Small intestine (tissue), 7 donors: ENCODE measurements around the gene TBC1D1. TPM values are rescaled to one million over a fixed set of nuclear protein-coding genes. Genes with fewer than 3 reads are reported as not detected.

ENCODE experiments used
- DNase-seq, 2 donors: peaks; one replicate each; pipeline versions ENCODE4 v3.0.0 to v3.0.0-alpha.2; 2013
- FAIRE-seq: peaks from 2 replicates; lab custom pipeline; 2012; peaks lifted over from hg19 to GRCh38; lab: Jason Lieb, UNC
- H3K27ac ChIP-seq, 3 donors: one replicate each; pipeline ENCODE4 v1.5.1; 2013; ENCODE audit warnings: low read length in 2 of 3, mild to moderate bottlenecking in 2 of 3, control low read depth in 1 of 3, inconsistent platforms in 1 of 3, low read depth in 1 of 3, moderate library complexity in 1 of 3
- H3K27me3 ChIP-seq, 3 donors: one replicate each; pipeline ENCODE4 v1.6.1; 2013; ENCODE audit warnings: low read length in 3 of 3, inconsistent platforms in 1 of 3; ENCODE audit not compliant: control insufficient read depth in 3 of 3, insufficient read depth in 3 of 3
- H3K36me3 ChIP-seq, 3 donors: one replicate each; pipeline ENCODE4 v1.6.1; 2013; ENCODE audit warnings: low read length in 3 of 3, inconsistent platforms in 1 of 3, low read depth in 1 of 3, mild to moderate bottlenecking in 1 of 3, moderate library complexity in 1 of 3; ENCODE audit not compliant: control insufficient read depth in 3 of 3, insufficient read depth in 2 of 3
- H3K4me1 ChIP-seq, 3 donors: one replicate each; pipeline ENCODE4 v1.6.1; 2013; ENCODE audit warnings: low read length in 2 of 3, inconsistent platforms in 1 of 3, low read depth in 1 of 3, mild to moderate bottlenecking in 1 of 3, moderate library complexity in 1 of 3; ENCODE audit not compliant: control insufficient read depth in 3 of 3, insufficient read depth in 2 of 3
- H3K4me3 ChIP-seq, 3 donors: one replicate each; pipeline ENCODE4 v1.5.1; 2013; ENCODE audit warnings: low read length in 3 of 3, control low read depth in 1 of 3, inconsistent platforms in 1 of 3, low read depth in 1 of 3, mild to moderate bottlenecking in 1 of 3, moderate library complexity in 1 of 3
- H3K9me3 ChIP-seq, 2 donors: one replicate each; pipeline ENCODE4 v1.6.1; 2013; ENCODE audit warnings: low read depth in 1 of 2, low read length in 1 of 2; ENCODE audit not compliant: control insufficient read depth in 2 of 2, insufficient read depth in 1 of 2
- WGBS, 3 donors: extraction: QIAGEN DNeasy Blood & Tissue Kit; methylation state at CpG; one replicate each; pipeline ENCODE4 v1.1.7; 2013; 5-methylcytosine and 5-hydroxymethylcytosine counted together
- polyA plus RNA-seq, 4 donors: library from polyadenylated mRNA; stranded (reverse) in 3 of 4; unstranded in 1 of 4; fragments of 200-250 nt in 3 of 4; fragments of 120-200 nt in 1 of 4; gene quantifications; one replicate each; pipeline versions ENCODE4 v1.2.1 to v1.2.3, GENCODE V29; 2013
- donor health status: healthy with polysubstance abuse.
- donor health status: control.
- donor health status: control.
- donor health status: Bipolar disorder and iron deficiency.
- donor health status: healthy.

Gene TBC1D1
- polyA plus RNA-seq, 4 donors: 38.3 to 118 (median 41.5) TPM

- Histone ChIP-seq H3K4me3 (no peak overlapping the region), H3K4me1 (peaks cover 6 to 14% (median 11%) of the 10 kb centered on the region in 3 donors), H3K27ac (peak overlapping the region in 2 of 3 donors; percentile 16 to 75), H3K27me3 (no peaks in the 10 kb centered on the region), H3K9me3 (peaks cover 0 to 20% of the 10 kb centered on the region in 2 donors), H3K36me3 (no peaks in the 10 kb centered on the region)
- 18 to 35% (median 21%) methylated on average over 11 of the region's 11 CpGs for WGBS, 3 donors
- DNase-seq (peak; percentile 40 to 86), FAIRE-seq (no peak)
Measured at GRCh38 chr4:38177641-38178391, 286.9 kb downstream of the TBC1D1 start.

- Histone ChIP-seq H3K9me3 (peaks cover 0 to 20% of the 10 kb centered on the region in 2 donors), H3K4me3 (no peak overlapping the region), H3K36me3 (no peaks in the 10 kb centered on the region), H3K27ac (no peak overlapping the region), H3K4me1 (peaks cover 6 to 14% (median 11%) of the 10 kb centered on the region in 3 donors), H3K27me3 (no peaks in the 10 kb centered on the region)
- DNase-seq (no peak), FAIRE-seq (no peak)
- WGBS, 3 donors: 67 to 69% (median 68%) methylated on average over 8 of the region's 8 CpGs
Measured at GRCh38 chr4:38178392-38178995, 287.6 kb downstream of the TBC1D1 start.

GRCh38 chr4:38179690-38180377 is 288.9 kb downstream of the TBC1D1 start:
- Histone ChIP-seq H3K27ac (peak overlapping the region; percentile 14 to 60 (median 47)), H3K36me3 (no peaks in the 10 kb centered on the region), H3K4me1 (peaks cover 6 to 14% (median 11%) of the 10 kb centered on the region in 3 donors), H3K9me3 (peaks cover 0 to 20% of the 10 kb centered on the region in 2 donors), H3K4me3 (no peak overlapping the region), H3K27me3 (no peaks in the 10 kb centered on the region)
- FAIRE-seq (no peak), DNase-seq (peak; percentile 91 to 92)
- 23 to 45% (median 34%) methylated on average over 6 of the region's 6 CpGs for WGBS, 3 donors

GRCh38 chr4:38180456-38180855 is 289.6 kb downstream of the TBC1D1 start:
- no peak for DNase-seq
- Histone ChIP-seq H3K4me1 (peaks cover 6 to 14% (median 11%) of the 10 kb centered on the region in 3 donors), H3K27me3 (no peaks in the 10 kb centered on the region), H3K4me3 (no peak overlapping the region), H3K9me3 (peaks cover 0 to 20% of the 10 kb centered on the region in 2 donors), H3K27ac (peak overlapping the region; percentile 14 to 60 (median 47)), H3K36me3 (no peaks in the 10 kb centered on the region)
- WGBS, 3 donors: 46 to 57% (median 55%) methylated on average over 2 of the region's 2 CpGs
- FAIRE-seq: no peak

GRCh38 chr4:38181286-38181685 is 290.4 kb downstream of the TBC1D1 start:
- no peak overlapping the region for H3K4me3 ChIP-seq
- H3K4me1 ChIP-seq: peaks cover 6 to 14% (median 11%) of the 10 kb centered on the region in 3 donors
- no peaks in the 10 kb centered on the region for H3K27me3 ChIP-seq
- 57 to 77% (median 75%) methylated on average over 3 of the region's 3 CpGs for WGBS, 3 donors
- peaks cover 0 to 20% of the 10 kb centered on the region in 2 donors for H3K9me3 ChIP-seq
- FAIRE-seq (no peak), DNase-seq (no peak)
- H3K36me3 ChIP-seq: no peaks in the 10 kb centered on the region
- H3K27ac ChIP-seq: no peak overlapping the region

- Histone ChIP-seq H3K27me3 (no peaks in the 10 kb centered on the region), H3K4me1 (peaks cover 2 to 13% (median 10%) of the 10 kb centered on the region in 3 donors), H3K27ac (no peak overlapping the region), H3K36me3 (no peaks in the 10 kb centered on the region), H3K4me3 (no peak overlapping the region), H3K9me3 (peaks cover 0 to 19% of the 10 kb centered on the region in 2 donors)
- no peak for DNase-seq
- no peak for FAIRE-seq
- WGBS, 3 donors: 97 to 99% (median 97%) methylated on average over 38 to 40 of the region's 40 CpGs
Measured at GRCh38 chr4:38182334-38182998, 291.6 kb downstream of the TBC1D1 start.

GRCh38 chr4:38184404-38184803 is 293.5 kb downstream of the TBC1D1 start:
- peaks cover 2 to 10% (median 8%) of the 10 kb centered on the region in 3 donors for H3K4me1 ChIP-seq
- H3K27me3 ChIP-seq: no peaks in the 10 kb centered on the region
- H3K9me3 ChIP-seq: peaks cover 0 to 8% of the 10 kb centered on the region in 2 donors
- DNase-seq (no peak), FAIRE-seq (no peak)
- no peaks in the 10 kb centered on the region for H3K36me3 ChIP-seq
- WGBS, 3 donors: 93 to 96% (median 96%) methylated on average over 8 of the region's 8 CpGs
- H3K4me3 ChIP-seq: no peak overlapping the region
- no peak overlapping the region for H3K27ac ChIP-seq
